ENCODE results near the gene TMEFF1.

Gene TMEFF1

GRCh38 chr9:100474924-100475276 is 2.0 kb downstream of the TMEFF1 start:
- H3K4me3 ChIP-seq (ENCODE audit: low read depth, low read length): no peak overlapping the region
- no peak for TF ChIP-seq CTCF (IDR thresholded peaks at IDR 0.05; ENCODE audit: low read depth, low read length, missing control alignments)
- DNase-seq (ENCODE audit: low read depth): no peak

- TF ChIP-seq CTCF (IDR thresholded peaks at IDR 0.05; ENCODE audit: low read depth, low read length, missing control alignments): no peak
- H3K4me3 ChIP-seq (ENCODE audit: low read depth, low read length): no peak overlapping the region
- DNase-seq (ENCODE audit: low read depth): no peak
Observed at GRCh38 chr9:100477241-100477640, 4.3 kb downstream of the TMEFF1 start.

GRCh38 chr9:100478192-100478591 is 5.2 kb downstream of the TMEFF1 start:
- H3K4me3 ChIP-seq (ENCODE audit: low read depth, low read length): no peak overlapping the region
- no peak for DNase-seq (ENCODE audit: low read depth)
- no peak for TF ChIP-seq CTCF (IDR thresholded peaks at IDR 0.05; ENCODE audit: low read depth, low read length, missing control alignments)

GRCh38 chr9:100479820-100480219 is 6.9 kb downstream of the TMEFF1 start:
- no peak for TF ChIP-seq CTCF (IDR thresholded peaks at IDR 0.05; ENCODE audit: low read depth, low read length, missing control alignments)
- no peak for DNase-seq (ENCODE audit: low read depth)
- no peak overlapping the region for H3K4me3 ChIP-seq (ENCODE audit: low read depth, low read length)

GRCh38 chr9:100485196-100485595 is 12.2 kb downstream of the TMEFF1 start:
- H3K4me3 ChIP-seq (ENCODE audit: low read depth, low read length): no peak overlapping the region
- no peak for DNase-seq (ENCODE audit: low read depth)
- no peak for TF ChIP-seq CTCF (IDR thresholded peaks at IDR 0.05; ENCODE audit: low read depth, low read length, missing control alignments)

- H3K4me3 ChIP-seq (ENCODE audit: low read depth, low read length): no peak overlapping the region
- TF ChIP-seq CTCF (IDR thresholded peaks at IDR 0.05; ENCODE audit: low read depth, low read length, missing control alignments): no peak
- no peak for DNase-seq (ENCODE audit: low read depth)
Observed at GRCh38 chr9:100486479-100487176, 13.7 kb downstream of the TMEFF1 start.

- no peak overlapping the region for H3K4me3 ChIP-seq (ENCODE audit: low read depth, low read length)
- DNase-seq (ENCODE audit: low read depth): no peak
- TF ChIP-seq CTCF (IDR thresholded peaks at IDR 0.05; ENCODE audit: low read depth, low read length, missing control alignments): no peak
Observed at GRCh38 chr9:100488177-100488576, 15.2 kb downstream of the TMEFF1 start.

Data from GM12864 (cell line).